COLO668 (cell line): Measurements from ENCODE around the gene DIAPH2.

Experiments used
- DNase-seq: peaks from one replicate; lab custom pipeline; 2025; ENCODE audit not compliant: unreplicated experiment; lab: John Stamatoyannopoulos, UW

The DIAPH2 gene

GRCh38 chrX:96924581-96924980 is 239.9 kb downstream of the DIAPH2 start:
- no peak for DNase-seq

GRCh38 chrX:96929036-96929435 is 244.4 kb downstream of the DIAPH2 start:
- no peak for DNase-seq

- DNase-seq, result no peak
These were observed 273.1 kb downstream of the DIAPH2 start for GRCh38 chrX:96957718-96958117.

GRCh38 chrX:96971812-96972211 is 287.2 kb downstream of the DIAPH2 start:
- no peak for DNase-seq

- no peak for DNase-seq
These were observed 294.3 kb downstream of the DIAPH2 start for GRCh38 chrX:96978906-96979305.

- DNase-seq, result no peak
These were observed 295.1 kb downstream of the DIAPH2 start for GRCh38 chrX:96979766-96980165.

- DNase-seq, result no peak
These were observed 297.5 kb downstream of the DIAPH2 start for GRCh38 chrX:96982161-96982560.

- DNase-seq, result no peak
These were observed 299.9 kb downstream of the DIAPH2 start for GRCh38 chrX:96984538-96984937.

GRCh38 chrX:96985046-96985445 is 300.4 kb downstream of the DIAPH2 start:
- DNase-seq, result no peak

GRCh38 chrX:96987228-96987627 is 302.6 kb downstream of the DIAPH2 start:
- no peak for DNase-seq

GRCh38 chrX:96989830-96990571 is 305.4 kb downstream of the DIAPH2 start:
- DNase-seq, result no peak

GRCh38 chrX:96994093-96994492 is 309.5 kb downstream of the DIAPH2 start:
- DNase-seq, result no peak

- no peak for DNase-seq
These were observed 312.6 kb downstream of the DIAPH2 start for GRCh38 chrX:96997196-96997595.

- DNase-seq, result no peak
These were observed 316.2 kb downstream of the DIAPH2 start for GRCh38 chrX:97000682-97001368.

- no peak for DNase-seq
These were observed 321.5 kb downstream of the DIAPH2 start for GRCh38 chrX:97006167-97006566.

- no peak for DNase-seq
These were observed 324.7 kb downstream of the DIAPH2 start for GRCh38 chrX:97009391-97009790.

GRCh38 chrX:97011540-97011939 is 326.9 kb downstream of the DIAPH2 start:
- DNase-seq, result no peak

- DNase-seq, result no peak
These were observed 331.5 kb downstream of the DIAPH2 start for GRCh38 chrX:97016106-97016505.

- DNase-seq, result no peak
These were observed 337.0 kb downstream of the DIAPH2 start for GRCh38 chrX:97021680-97022079.

GRCh38 chrX:97026406-97026805 is 341.8 kb downstream of the DIAPH2 start:
- peak; percentile 0 for DNase-seq

GRCh38 chrX:97027384-97027922 is 342.8 kb downstream of the DIAPH2 start:
- DNase-seq, result peak; percentile 33

- DNase-seq, result no peak
These were observed 345.8 kb downstream of the DIAPH2 start for GRCh38 chrX:97030463-97030862.
